NT2/D1 (cell line): ENCODE data around the gene ARAP3.

Experiments used
- DNase-seq: peaks from one replicate; pipeline ENCODE4 v3.0.0-alpha.2; 2011; ENCODE audit warnings: low read depth, low spot score
- H3K27me3 ChIP-seq: 2 replicates; pipeline ENCODE4 v1.6.0; 2011; ENCODE audit warnings: mild to moderate bottlenecking; ENCODE audit not compliant: insufficient read length, insufficient read depth
- H3K36me3 ChIP-seq: 2 replicates; pipeline ENCODE4 v1.6.1; 2011; ENCODE audit warnings: mild to moderate bottlenecking, low read length, mixed read lengths; ENCODE audit not compliant: insufficient read depth, insufficient read length
- H3K4me1 ChIP-seq: 2 replicates; pipeline ENCODE4 v1.5.1; 2011; ENCODE audit not compliant: insufficient read depth, insufficient read length
- H3K4me3 ChIP-seq: 2 replicates; pipeline ENCODE4 v1.5.1; 2011; ENCODE audit warnings: low read depth; ENCODE audit not compliant: insufficient read length
- H3K9ac ChIP-seq: 2 replicates; pipeline ENCODE4 v1.6.0; 2011; ENCODE audit warnings: low read depth; ENCODE audit not compliant: insufficient read length
- H3K9me3 ChIP-seq: 2 replicates; pipeline ENCODE4 v1.5.1; 2011; ENCODE audit warnings: mild to moderate bottlenecking, low read length; ENCODE audit not compliant: insufficient read depth
- SUZ12 ChIP-seq: IDR thresholded peaks from 2 replicates; pipeline ENCODE4 v1.6.1; 2011; ENCODE audit not compliant: insufficient read length, insufficient read depth; ENCODE audit errors: extremely low read depth
- YY1 ChIP-seq: IDR thresholded peaks from 2 replicates; pipeline ENCODE4 v1.6.1; 2011; ENCODE audit not compliant: insufficient read length, insufficient read depth
- ZNF274 ChIP-seq: IDR thresholded peaks from 2 replicates; pipeline ENCODE4 v1.6.1; 2011; ENCODE audit warnings: mild to moderate bottlenecking, low read depth, low read length

Gene ARAP3

DNA sequence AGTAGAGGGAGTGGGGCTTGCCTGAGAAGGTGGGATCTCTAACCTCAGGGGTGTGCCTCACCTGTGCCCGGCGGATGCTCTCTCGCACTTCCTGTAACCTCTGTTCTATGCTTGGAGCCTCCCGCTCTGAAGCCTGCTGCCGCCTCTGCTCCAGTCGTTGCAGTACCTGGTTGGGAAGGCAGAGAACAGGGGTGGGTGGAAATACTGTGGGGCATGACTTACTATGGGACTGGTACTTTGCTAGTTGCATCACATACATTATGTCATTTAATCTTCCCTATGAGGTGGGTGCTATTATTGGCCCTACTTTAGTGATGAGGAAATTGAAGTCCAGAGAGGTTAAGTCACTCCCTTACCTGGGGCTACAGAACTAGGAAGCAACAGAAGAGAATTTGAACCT is 36.0 kb downstream of the ARAP3 start:
- no peak overlapping the region for H3K9ac ChIP-seq
- no peak overlapping the region for H3K4me3 ChIP-seq
- no peak for DNase-seq
- no peak for TF ChIP-seq SUZ12
- TF ChIP-seq ZNF274 = no peak
- TF ChIP-seq YY1 = no peak
- H3K36me3 ChIP-seq = peaks cover 32% of the 10 kb centered on the region
- H3K9me3 ChIP-seq = no peaks in the 10 kb centered on the region
- no peaks in the 10 kb centered on the region for H3K27me3 ChIP-seq
- peaks cover 8% of the 10 kb centered on the region for H3K4me1 ChIP-seq

DNA sequence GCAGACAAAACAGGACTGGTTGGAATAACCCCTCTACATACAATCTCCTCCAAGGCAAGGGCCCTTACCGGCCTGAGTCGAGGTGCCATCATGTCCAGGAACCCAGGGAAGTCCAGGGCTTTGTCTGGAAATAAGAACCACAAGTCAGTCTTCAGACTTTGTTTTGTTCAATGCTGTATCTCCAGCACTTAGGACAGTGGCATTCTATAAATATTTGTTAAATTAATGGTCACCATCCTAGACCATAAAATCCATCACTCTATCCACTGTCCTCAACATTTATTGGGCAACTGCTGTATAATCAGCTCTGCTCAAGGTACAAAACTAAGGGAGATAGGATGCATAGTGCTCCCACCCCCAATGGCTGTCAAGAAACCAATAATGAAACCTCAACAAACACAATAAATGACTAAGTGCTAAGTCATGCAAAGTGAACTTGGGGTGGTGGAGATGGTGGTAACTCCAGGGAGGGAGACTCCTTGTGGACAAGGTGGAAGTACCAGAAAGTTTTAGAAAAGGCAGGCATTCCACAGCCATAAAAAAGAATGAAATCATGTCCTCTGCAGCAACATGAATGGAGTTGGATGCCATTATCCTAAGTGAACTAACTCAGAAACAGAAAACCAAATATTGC is 40.3 kb downstream of the ARAP3 start:
- TF ChIP-seq YY1 (no peak), ZNF274 (no peak), SUZ12 (no peak)
- DNase-seq = no peak
- H3K4me3 ChIP-seq = no peak overlapping the region
- H3K36me3 ChIP-seq = peaks cover 37% of the 10 kb centered on the region
- H3K4me1 ChIP-seq = peaks cover 6% of the 10 kb centered on the region
- no peaks in the 10 kb centered on the region for H3K27me3 ChIP-seq
- H3K9ac ChIP-seq = no peak overlapping the region
- H3K9me3 ChIP-seq = no peaks in the 10 kb centered on the region

DNA sequence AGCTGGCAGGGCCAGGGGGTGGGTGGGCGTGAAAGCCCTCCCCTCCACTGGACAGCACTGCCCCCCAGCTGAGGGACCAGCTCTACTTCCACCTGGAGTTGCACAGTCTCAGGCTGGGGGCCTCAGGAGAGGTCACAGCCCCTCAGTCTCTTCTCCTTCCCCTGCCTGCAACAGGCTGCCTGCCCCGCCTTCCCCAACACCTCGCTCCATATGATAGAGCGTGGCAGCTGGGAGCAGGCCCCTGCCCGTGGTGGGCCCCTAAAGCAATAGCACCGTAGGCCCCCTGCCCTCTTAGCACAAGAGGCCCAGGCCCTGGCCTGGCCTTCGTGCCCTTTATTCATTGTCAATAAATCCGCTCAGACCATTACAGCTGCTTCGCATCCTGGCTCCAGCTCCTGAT is 41.3 kb downstream of the ARAP3 start:
- DNase-seq = no peak
- no peak overlapping the region for H3K9ac ChIP-seq
- H3K4me3 ChIP-seq = no peak overlapping the region
- H3K9me3 ChIP-seq = no peaks in the 10 kb centered on the region
- H3K4me1 ChIP-seq = peaks cover 4% of the 10 kb centered on the region
- H3K27me3 ChIP-seq = no peaks in the 10 kb centered on the region
- no peak for TF ChIP-seq ZNF274
- TF ChIP-seq YY1 = no peak
- TF ChIP-seq SUZ12 = no peak
- peaks cover 28% of the 10 kb centered on the region for H3K36me3 ChIP-seq

DNA sequence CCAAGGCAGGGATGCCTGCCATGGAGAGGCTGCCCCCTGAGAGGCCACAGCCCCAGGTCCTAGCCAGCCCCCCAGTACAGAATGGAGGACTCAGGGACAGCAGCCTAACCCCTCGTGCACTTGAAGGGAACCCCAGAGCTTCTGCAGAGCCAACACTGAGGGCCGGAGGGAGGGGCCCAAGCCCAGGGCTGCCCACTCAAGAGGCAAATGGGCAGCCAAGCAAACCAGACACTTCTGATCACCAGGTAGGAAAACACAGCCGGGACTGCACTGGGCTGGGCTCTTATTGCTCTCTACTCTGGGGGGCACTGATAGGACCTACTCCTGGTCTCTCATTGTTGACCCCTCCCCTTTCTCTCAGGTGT is 42.0 kb downstream of the ARAP3 start:
- no peak for DNase-seq
- H3K4me1 ChIP-seq = peaks cover 4% of the 10 kb centered on the region
- H3K4me3 ChIP-seq = no peak overlapping the region
- no peaks in the 10 kb centered on the region for H3K9me3 ChIP-seq
- no peak for TF ChIP-seq SUZ12
- no peak for TF ChIP-seq ZNF274
- TF ChIP-seq YY1 = no peak
- H3K27me3 ChIP-seq = no peaks in the 10 kb centered on the region
- H3K36me3 ChIP-seq = peaks cover 27% of the 10 kb centered on the region
- no peak overlapping the region for H3K9ac ChIP-seq

DNA sequence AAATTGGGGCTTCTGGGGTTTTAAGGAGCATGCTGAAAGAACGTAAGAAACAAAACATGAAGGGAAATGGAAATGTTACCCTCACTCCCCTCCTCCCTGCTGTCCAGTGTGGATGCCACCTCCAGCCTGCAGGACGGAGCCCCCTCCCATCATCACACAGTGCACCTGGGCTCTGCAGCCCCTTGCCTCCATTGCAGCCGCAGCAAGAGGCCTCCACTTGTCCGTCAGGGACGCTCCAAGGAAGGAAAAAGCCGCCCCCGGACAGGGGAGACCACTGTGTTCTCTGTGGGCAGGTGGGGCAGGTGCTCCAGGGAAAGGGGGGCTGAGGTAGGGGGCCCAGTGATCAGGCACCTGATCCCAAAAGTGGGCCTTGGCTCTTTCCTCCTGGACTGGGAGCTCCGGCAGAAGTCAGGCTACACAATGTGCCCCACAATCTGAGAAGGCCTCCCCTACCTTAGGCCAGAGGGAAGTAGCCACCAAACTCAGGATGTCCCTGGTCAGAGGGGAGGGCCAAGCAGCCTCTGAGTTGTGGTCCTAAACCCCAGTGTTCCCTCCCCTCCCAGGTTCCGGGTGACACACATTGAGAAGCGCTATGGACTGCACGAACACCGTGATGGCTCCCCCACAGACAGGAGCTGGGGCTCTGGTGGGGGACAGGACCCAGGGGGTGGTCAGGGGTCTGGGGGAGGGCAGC is 42.5 kb downstream of the ARAP3 start:
- H3K36me3 ChIP-seq = peaks cover 31% of the 10 kb centered on the region
- H3K9ac ChIP-seq = no peak overlapping the region
- TF ChIP-seq ZNF274 (no peak), YY1 (no peak)
- no peaks in the 10 kb centered on the region for H3K9me3 ChIP-seq
- DNase-seq = no peak
- H3K27me3 ChIP-seq = no peaks in the 10 kb centered on the region
- H3K4me1 ChIP-seq = peaks cover 4% of the 10 kb centered on the region
- no peak overlapping the region for H3K4me3 ChIP-seq

DNA sequence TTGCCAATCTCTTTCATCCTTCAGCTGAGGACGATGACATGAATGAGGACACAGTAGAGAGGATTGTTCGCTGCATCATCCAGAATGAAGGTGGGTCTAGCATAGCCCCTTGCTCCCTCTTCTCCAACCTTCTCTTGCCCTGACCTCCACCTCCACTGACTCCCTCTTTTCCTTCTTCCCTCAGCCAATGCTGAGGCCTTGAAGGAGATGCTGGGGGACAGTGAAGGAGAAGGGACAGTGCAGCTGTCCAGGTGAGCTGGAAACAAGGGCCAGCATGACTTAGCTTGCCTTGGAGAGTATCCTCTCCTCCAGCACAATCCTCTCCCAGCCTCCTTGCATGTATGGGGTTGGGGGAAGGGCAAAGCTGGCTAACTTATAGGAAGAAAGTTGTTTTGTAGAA is 43.3 kb downstream of the ARAP3 start:
- no peaks in the 10 kb centered on the region for H3K27me3 ChIP-seq
- H3K4me3 ChIP-seq = no peak overlapping the region
- H3K36me3 ChIP-seq = peaks cover 28% of the 10 kb centered on the region
- DNase-seq = no peak
- H3K9ac ChIP-seq = no peak overlapping the region
- no peaks in the 10 kb centered on the region for H3K9me3 ChIP-seq
- TF ChIP-seq ZNF274 (no peak), SUZ12 (no peak), YY1 (no peak)
- H3K4me1 ChIP-seq = peaks cover 4% of the 10 kb centered on the region

DNA sequence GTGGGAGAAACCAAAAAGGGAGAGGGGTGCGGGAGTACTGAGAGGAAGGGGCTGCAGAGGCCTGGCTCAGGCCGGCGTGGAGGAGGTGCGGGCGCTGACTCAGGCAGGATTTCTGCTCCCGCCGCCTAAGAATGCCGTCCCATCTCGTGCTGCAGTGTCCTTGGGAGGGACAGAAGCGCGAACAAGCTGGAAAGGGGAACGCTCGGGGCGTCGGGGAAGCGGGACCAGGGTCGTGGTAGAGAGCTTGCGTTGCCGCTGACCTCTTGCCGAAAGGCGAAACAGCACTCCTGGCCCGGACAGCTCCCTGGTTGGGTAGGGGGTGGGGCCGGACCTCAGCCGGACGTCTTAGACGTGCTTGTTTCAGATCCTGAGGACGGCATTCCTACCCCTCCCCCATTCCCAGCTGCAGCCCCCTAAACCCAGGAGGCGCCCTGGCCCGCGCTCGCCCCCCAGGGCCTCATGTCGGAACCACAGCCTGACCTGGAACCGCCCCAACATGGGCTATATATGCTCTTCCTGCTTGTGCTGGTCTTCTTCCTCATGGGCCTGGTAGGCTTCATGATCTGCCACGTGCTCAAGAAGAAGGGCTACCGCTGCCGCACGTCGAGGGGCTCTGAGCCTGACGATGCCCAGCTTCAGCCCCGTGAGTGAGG is 44.1 kb downstream of the ARAP3 start:
- Histone ChIP-seq H3K4me3 (peak overlapping the region; percentile 83), H3K9ac (peak overlapping the region; percentile 96), H3K9me3 (no peaks in the 10 kb centered on the region), H3K36me3 (peaks cover 27% of the 10 kb centered on the region), H3K27me3 (no peaks in the 10 kb centered on the region), H3K4me1 (peaks cover 4% of the 10 kb centered on the region)
- no peak for TF ChIP-seq SUZ12
- no peak for TF ChIP-seq ZNF274
- TF ChIP-seq YY1 = no peak
- DNase-seq = peak; percentile 82
